DND-41 (cell line): Measurements from ENCODE around the gene BCAP31.

ENCODE experiments used
- CTCF ChIP-seq: IDR thresholded peaks from 2 replicates; pipeline ENCODE4 v1.5.1; 2012; ENCODE audit warnings: borderline replicate concordance, low read length, moderate library complexity, mild to moderate bottlenecking; ENCODE audit not compliant: poor library complexity, severe bottlenecking; ENCODE audit errors: extremely low read depth
- EZH2 ChIP-seq: IDR thresholded peaks from 3 replicates; pipeline ENCODE4 v1.6.1; 2012; ENCODE audit warnings: borderline replicate concordance, low read depth, mild to moderate bottlenecking, moderate library complexity, low read length, inconsistent platforms; ENCODE audit not compliant: severe bottlenecking

- TF ChIP-seq CTCF (no peak), EZH2 (no peak)
Observed at GRCh38 chrX:153762626-153763173, 38.5 kb upstream of the BCAP31 start.
